Stimulated activated CD8-positive, alpha-beta memory T cell treated with anti-CD3 and anti-CD28 coated beads, Interleukin-7, amount 100 ng/mL, for 1 hour (primary cell): ENCODE data around the gene MSGN1.

Experiments
- DNase-seq, 2 donors: peaks; one replicate each; pipeline ENCODE4 v3.0.0-alpha.2; 2020; ENCODE audit warnings: low read depth in 2 of 2

The MSGN1 gene

GRCh38 chr2:17847236-17847635 lies 31.0 kb downstream of the MSGN1 start:
- DNase-seq, result no peak

GRCh38 chr2:17849275-17849674 lies 33.0 kb downstream of the MSGN1 start:
- no peak for DNase-seq

GRCh38 chr2:17850151-17850550 lies 33.9 kb downstream of the MSGN1 start:
- DNase-seq, result no peak

- no peak for DNase-seq
Observed at GRCh38 chr2:17851731-17852585, 35.7 kb downstream of the MSGN1 start.

GRCh38 chr2:17853799-17854198 lies 37.5 kb downstream of the MSGN1 start:
- no peak for DNase-seq

- DNase-seq, result no peak
Observed at GRCh38 chr2:17857021-17857420, 40.8 kb downstream of the MSGN1 start.

GRCh38 chr2:17858064-17858463 lies 41.8 kb downstream of the MSGN1 start:
- no peak for DNase-seq

GRCh38 chr2:17863539-17863938 lies 47.3 kb downstream of the MSGN1 start:
- no peak for DNase-seq

- DNase-seq, result no peak
Observed at GRCh38 chr2:17864676-17865075, 48.4 kb downstream of the MSGN1 start.

- no peak for DNase-seq
Observed at GRCh38 chr2:17867133-17867532, 50.9 kb downstream of the MSGN1 start.
